Measurements from ENCODE around the gene C19orf85.

The C19orf85 gene

GRCh38 chr19:55491546-55492360 is 27.2 kb upstream of the C19orf85 start:
- H2BK15ac ChIP-seq (replicated peaks; ENCODE audit: low read depth): no peak overlapping the region
- no peak overlapping the region for H3K23ac ChIP-seq (ENCODE audit: low read length)
- H3K36me3 ChIP-seq (ENCODE audit: control insufficient read depth, insufficient read depth, low read length): no peaks in the 10 kb centered on the region
- no peak overlapping the region for H2BK5ac ChIP-seq (ENCODE audit: low read length)
- H3K4me2 ChIP-seq (ENCODE audit: low read length): no peak overlapping the region
- H4K8ac ChIP-seq (ENCODE audit: low read depth, low read length): no peak overlapping the region
- H2AK5ac ChIP-seq (ENCODE audit: low read length): no peak overlapping the region
- WGBS (ENCODE audit: extremely low coverage, insufficient coverage, low lambda C conversion rate): no CpG with 5 or more reads among the region's 24 CpGs
- DNase-seq: no peak
- H3K27ac ChIP-seq (ENCODE audit: low read depth, low read length): no peak overlapping the region
- H3K79me2 ChIP-seq (ENCODE audit: control insufficient read depth, insufficient read depth, low read length): no peaks in the 10 kb centered on the region
- peaks cover 8% of the 10 kb centered on the region for H3K4me1 ChIP-seq (ENCODE audit: control insufficient read depth, low read depth, low read length)
- no peaks in the 10 kb centered on the region for H3K27me3 ChIP-seq (ENCODE audit: insufficient read depth, low read length, poor library complexity)
- no peak overlapping the region for H3K4ac ChIP-seq (ENCODE audit: low read depth, low read length)
- H3K4me3 ChIP-seq (ENCODE audit: low read length): no peak overlapping the region
- no peak overlapping the region for H2BK120ac ChIP-seq (ENCODE audit: low read depth, low read length)
- H3K56ac ChIP-seq (ENCODE audit: low read length): no peak overlapping the region
- H4K5ac ChIP-seq (ENCODE audit: low read length): no peak overlapping the region
- H3K79me1 ChIP-seq (ENCODE audit: low read length): no peaks in the 10 kb centered on the region
- no peak overlapping the region for H3K9ac ChIP-seq (ENCODE audit: low read length)
- H3K18ac ChIP-seq (ENCODE audit: low read length): no peak overlapping the region

DNA sequence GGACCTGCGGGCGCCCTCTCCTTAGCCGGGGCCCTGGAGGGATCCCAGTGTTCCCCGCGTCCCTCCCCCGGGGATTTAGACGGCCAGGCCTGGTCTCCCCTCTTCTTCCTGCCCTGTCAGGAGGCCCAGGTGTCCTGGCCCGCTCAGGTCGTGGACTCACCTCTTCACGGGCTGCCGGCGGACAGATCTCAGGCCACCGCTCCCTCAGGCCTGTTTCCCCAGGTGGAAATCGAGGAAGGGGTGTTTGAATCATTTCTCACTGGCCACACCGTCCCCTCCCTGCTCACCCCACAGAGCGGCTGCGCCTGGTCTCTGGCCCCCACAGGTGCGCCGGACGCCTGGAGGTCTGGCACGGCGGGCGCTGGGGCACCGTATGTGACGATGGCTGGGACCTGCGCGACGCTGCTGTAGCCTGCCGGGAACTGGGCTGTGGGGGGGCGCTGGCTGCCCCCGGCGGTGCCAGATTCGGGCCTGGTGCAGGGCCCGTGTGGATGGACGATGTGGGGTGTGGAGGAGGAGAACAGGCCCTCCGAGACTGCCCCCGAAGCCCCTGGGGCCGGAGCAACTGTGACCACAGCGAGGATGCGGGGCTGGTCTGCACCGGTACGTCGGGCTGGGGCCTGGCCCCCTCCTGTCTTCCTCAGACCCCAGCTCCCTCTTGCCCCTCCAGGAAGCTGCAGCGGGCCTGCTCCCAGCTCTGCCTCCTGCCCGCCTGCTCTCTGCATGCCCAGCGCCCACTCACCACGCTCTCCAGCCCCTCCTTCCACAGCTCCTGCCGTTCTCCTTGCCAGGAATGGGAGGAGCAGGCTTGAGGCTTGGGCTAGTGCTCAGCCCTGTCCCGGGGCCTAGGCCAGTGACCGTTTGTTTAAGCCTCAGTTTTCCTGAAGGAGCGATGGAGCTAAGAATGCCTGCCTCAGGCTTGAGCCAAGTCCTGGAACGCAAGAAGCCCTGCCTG is 26.2 kb upstream of the C19orf85 start:
- no peak overlapping the region for H4K8ac ChIP-seq (ENCODE audit: low read depth, low read length)
- peaks cover 2% of the 10 kb centered on the region for H3K79me1 ChIP-seq (ENCODE audit: low read length)
- no peak overlapping the region for H3K4me3 ChIP-seq (ENCODE audit: low read length)
- no peak overlapping the region for H2BK15ac ChIP-seq (replicated peaks; ENCODE audit: low read depth)
- no peak overlapping the region for H4K5ac ChIP-seq (ENCODE audit: low read length)
- no peak overlapping the region for H2BK120ac ChIP-seq (ENCODE audit: low read depth, low read length)
- no peaks in the 10 kb centered on the region for H3K27me3 ChIP-seq (ENCODE audit: insufficient read depth, low read length, poor library complexity)
- no peak overlapping the region for H3K27ac ChIP-seq (ENCODE audit: low read depth, low read length)
- H3K36me3 ChIP-seq (ENCODE audit: control insufficient read depth, insufficient read depth, low read length): no peaks in the 10 kb centered on the region
- H3K9ac ChIP-seq (ENCODE audit: low read length): no peak overlapping the region
- H3K56ac ChIP-seq (ENCODE audit: low read length): no peak overlapping the region
- H3K23ac ChIP-seq (ENCODE audit: low read length): no peak overlapping the region
- no peak overlapping the region for H2AK5ac ChIP-seq (ENCODE audit: low read length)
- no peak overlapping the region for H3K18ac ChIP-seq (ENCODE audit: low read length)
- no peak overlapping the region for H3K4me2 ChIP-seq (ENCODE audit: low read length)
- no peak overlapping the region for H2BK5ac ChIP-seq (ENCODE audit: low read length)
- H3K4me1 ChIP-seq (ENCODE audit: control insufficient read depth, low read depth, low read length): peaks cover 8% of the 10 kb centered on the region
- no peak overlapping the region for H3K4ac ChIP-seq (ENCODE audit: low read depth, low read length)
- no peak for DNase-seq
- H3K79me2 ChIP-seq (ENCODE audit: control insufficient read depth, insufficient read depth, low read length): no peaks in the 10 kb centered on the region
- no CpG with 5 or more reads among the region's 52 CpGs for WGBS (ENCODE audit: extremely low coverage, insufficient coverage, low lambda C conversion rate)

- no peaks in the 10 kb centered on the region for H3K36me3 ChIP-seq (ENCODE audit: control insufficient read depth, insufficient read depth, low read length)
- DNase-seq: no peak
- no peak overlapping the region for H2BK15ac ChIP-seq (replicated peaks; ENCODE audit: low read depth)
- no CpG with 5 or more reads among the region's 21 CpGs for WGBS (ENCODE audit: extremely low coverage, insufficient coverage, low lambda C conversion rate)
- no peaks in the 10 kb centered on the region for H3K27me3 ChIP-seq (ENCODE audit: insufficient read depth, low read length, poor library complexity)
- H4K8ac ChIP-seq (ENCODE audit: low read depth, low read length): no peak overlapping the region
- no peak overlapping the region for H4K5ac ChIP-seq (ENCODE audit: low read length)
- H3K56ac ChIP-seq (ENCODE audit: low read length): peak overlapping the region; percentile 54
- no peaks in the 10 kb centered on the region for H3K79me2 ChIP-seq (ENCODE audit: control insufficient read depth, insufficient read depth, low read length)
- H3K27ac ChIP-seq (ENCODE audit: low read depth, low read length): no peak overlapping the region
- no peak overlapping the region for H3K18ac ChIP-seq (ENCODE audit: low read length)
- no peak overlapping the region for H2BK5ac ChIP-seq (ENCODE audit: low read length)
- peaks cover 2% of the 10 kb centered on the region for H3K79me1 ChIP-seq (ENCODE audit: low read length)
- no peak overlapping the region for H3K4me3 ChIP-seq (ENCODE audit: low read length)
- H3K9ac ChIP-seq (ENCODE audit: low read length): peak overlapping the region; percentile 44
- H3K4me2 ChIP-seq (ENCODE audit: low read length): no peak overlapping the region
- H2BK120ac ChIP-seq (ENCODE audit: low read depth, low read length): no peak overlapping the region
- no peak overlapping the region for H3K4ac ChIP-seq (ENCODE audit: low read depth, low read length)
- no peak overlapping the region for H2AK5ac ChIP-seq (ENCODE audit: low read length)
- H3K4me1 ChIP-seq (ENCODE audit: control insufficient read depth, low read depth, low read length): peaks cover 8% of the 10 kb centered on the region
- H3K23ac ChIP-seq (ENCODE audit: low read length): no peak overlapping the region
Measured at GRCh38 chr19:55489711-55490477, 25.3 kb upstream of the C19orf85 start.

GRCh38 chr19:55488986-55489710 is 24.6 kb upstream of the C19orf85 start:
- Histone ChIP-seq H3K9ac (ENCODE audit: low read length) (peak overlapping the region; percentile 44), H4K5ac (ENCODE audit: low read length) (no peak overlapping the region), H3K4me2 (ENCODE audit: low read length) (no peak overlapping the region), H3K4ac (ENCODE audit: low read depth, low read length) (no peak overlapping the region), H3K27me3 (ENCODE audit: insufficient read depth, low read length, poor library complexity) (no peaks in the 10 kb centered on the region), H3K79me1 (ENCODE audit: low read length) (peaks cover 2% of the 10 kb centered on the region), H4K8ac (ENCODE audit: low read depth, low read length) (no peak overlapping the region), H3K56ac (ENCODE audit: low read length) (peak overlapping the region; percentile 54), H3K27ac (ENCODE audit: low read depth, low read length) (no peak overlapping the region), H2AK5ac (ENCODE audit: low read length) (no peak overlapping the region), H3K18ac (ENCODE audit: low read length) (no peak overlapping the region), H3K4me1 (ENCODE audit: control insufficient read depth, low read depth, low read length) (peaks cover 8% of the 10 kb centered on the region), H3K4me3 (ENCODE audit: low read length) (no peak overlapping the region), H2BK120ac (ENCODE audit: low read depth, low read length) (no peak overlapping the region), H3K79me2 (ENCODE audit: control insufficient read depth, insufficient read depth, low read length) (no peaks in the 10 kb centered on the region), H2BK5ac (ENCODE audit: low read length) (no peak overlapping the region), H3K23ac (ENCODE audit: low read length) (no peak overlapping the region), H2BK15ac (replicated peaks; ENCODE audit: low read depth) (no peak overlapping the region), H3K36me3 (ENCODE audit: control insufficient read depth, insufficient read depth, low read length) (no peaks in the 10 kb centered on the region)
- whole genome bisulfite sequencing (ENCODE audit: extremely low coverage, insufficient coverage, low lambda C conversion rate): no CpG with 5 or more reads among the region's 36 CpGs
- no peak for DNase-seq
